Endodermal cell (in vitro differentiated cells): Measurements from ENCODE around the gene CACNA1D. TPM values are rescaled to one million over a fixed set of nuclear protein-coding genes. Genes with fewer than 3 reads are reported as not detected.

Experiments
- DNase-seq: peaks from one replicate; pipeline ENCODE4 v3.0.0-alpha.2; 2017
- H3K27ac ChIP-seq: 2 replicates; pipeline ENCODE4 v1.5.1; 2013; ENCODE audit warnings: mild to moderate bottlenecking, low read depth, low read length, moderate library complexity
- H3K27me3 ChIP-seq: 2 replicates; pipeline ENCODE4 v1.6.1; 2013; ENCODE audit warnings: mild to moderate bottlenecking, low read length, moderate library complexity; ENCODE audit not compliant: insufficient read depth, control insufficient read depth, poor library complexity, severe bottlenecking
- H3K36me3 ChIP-seq: 2 replicates; pipeline ENCODE4 v1.7.0; 2013; ENCODE audit warnings: mild to moderate bottlenecking, low read length, moderate library complexity; ENCODE audit not compliant: control insufficient read depth, insufficient read depth
- H3K4me1 ChIP-seq: one replicate; pipeline ENCODE4 v1.7.0; 2013; ENCODE audit warnings: low read length; ENCODE audit not compliant: control insufficient read depth, insufficient read depth
- H3K4me3 ChIP-seq: 2 replicates; pipeline ENCODE4 v1.5.1; 2013; ENCODE audit warnings: mild to moderate bottlenecking, low read length, moderate library complexity
- H3K9ac ChIP-seq: 2 replicates; pipeline ENCODE4 v1.6.1; 2013; ENCODE audit warnings: mild to moderate bottlenecking, low read length, moderate library complexity; ENCODE audit not compliant: poor library complexity, severe bottlenecking; ENCODE audit errors: extremely low read depth
- H3K9me3 ChIP-seq: 2 replicates; pipeline ENCODE4 v1.6.1; 2013; ENCODE audit warnings: mild to moderate bottlenecking, low read length, moderate library complexity; ENCODE audit not compliant: control insufficient read depth
- H3K27ac Mint-ChIP-seq: 2 replicates; pipeline ENCODE4 v1.8.0; 2020; ENCODE audit warnings: mixed read lengths
- H3K27me3 Mint-ChIP-seq: 2 replicates; pipeline ENCODE4 v1.8.0; 2021; ENCODE audit warnings: mild to moderate bottlenecking, mixed read lengths; ENCODE audit not compliant: insufficient read depth
- H3K36me3 Mint-ChIP-seq: 2 replicates; pipeline ENCODE4 v1.8.0; 2020; ENCODE audit warnings: low read depth, mixed read lengths
- H3K4me1 Mint-ChIP-seq: 2 replicates; pipeline ENCODE4 v1.8.0; 2020; ENCODE audit warnings: mixed read lengths
- H3K4me3 Mint-ChIP-seq: 2 replicates; pipeline ENCODE4 v1.8.0; 2020; ENCODE audit warnings: mild to moderate bottlenecking, moderate library complexity, mixed read lengths
- H3K9me3 Mint-ChIP-seq: 2 replicates; pipeline ENCODE4 v1.8.0; 2020; ENCODE audit warnings: mild to moderate bottlenecking, mixed read lengths
- WGBS, 2 experiments: methylation state at CpG; one replicate each; pipeline versions ENCODE4 v1.1.5 to v1.1.7; 2013; ENCODE audit warnings: missing lambda C conversion rate in 2 of 2, mixed read lengths in 1 of 2; ENCODE audit not compliant: insufficient coverage in 1 of 2, insufficient read length in 1 of 2; 5-methylcytosine and 5-hydroxymethylcytosine counted together
- total RNA-seq, 2 donors: library from RNA; stranded (reverse); fragmentation: NEBNext Ultra II Directional in 1 of 2; extraction: Animal tissue kit (Norgen Biotek cat#: 25700) in 1 of 2; gene quantifications; 2 replicates in 1 of 2; 3 replicates in 1 of 2; pipeline ENCODE4 v1.2.1, GENCODE V29; 2021
- TF ChIP-seq, protein P1 (sequence below): fragments of 200-600 bp; sonication (generic); conservative IDR thresholded peaks from 2 replicates; pipeline ENCODE4 v1.5.0; 2021; ENCODE audit warnings: antibody characterized with exemption, mild to moderate bottlenecking

CACNA1D gene
- total RNA-seq, 2 donors from 2014 or later, result 2.2 to 3.8 TPM

DNA sequence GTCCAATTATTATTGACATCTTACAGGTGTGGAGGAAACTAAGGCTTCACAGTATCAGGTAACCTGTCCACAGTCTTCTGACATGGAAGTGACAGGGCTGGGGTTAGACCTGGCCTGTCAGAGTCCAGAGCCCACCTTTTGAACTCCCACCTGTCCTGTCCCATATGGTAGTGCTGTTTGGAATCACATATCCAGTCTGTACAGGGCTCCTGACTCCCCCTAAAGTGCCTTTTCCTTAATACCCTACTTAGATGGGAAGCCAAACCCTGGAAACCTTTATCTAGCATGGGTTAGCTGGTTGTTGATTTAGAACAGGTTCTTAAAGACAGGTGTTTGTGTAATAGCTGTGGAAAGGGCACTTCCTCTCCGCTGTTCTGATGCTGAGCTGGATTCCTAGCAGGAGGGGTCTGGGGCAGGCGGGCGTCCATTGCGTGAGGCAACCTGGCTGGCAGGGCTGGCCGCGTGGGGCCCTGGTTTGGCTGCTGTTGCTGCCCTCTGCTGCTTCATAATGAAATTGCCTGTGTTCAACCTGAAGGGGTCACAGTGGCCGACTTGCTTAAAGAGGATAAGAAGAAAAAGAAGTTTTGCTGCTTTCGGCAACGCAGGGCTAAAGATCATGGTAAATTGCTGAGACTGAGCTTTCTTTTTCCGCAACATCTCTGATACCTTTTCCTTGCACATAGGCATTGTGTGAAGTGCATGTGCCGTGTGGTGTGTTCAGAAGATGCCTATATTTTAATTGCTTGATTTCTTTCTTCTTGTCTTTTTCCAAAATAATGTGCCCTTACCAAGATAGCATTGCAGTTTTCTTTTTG, 215.7 kb downstream of the CACNA1D start:
- H3K9ac ChIP-seq, result no peak overlapping the region
- Mint-ChIP-seq H3K4me1 (peaks cover 7% of the 10 kb centered on the region), H3K27ac (no peak overlapping the region), H3K36me3 (no peaks in the 10 kb centered on the region), H3K9me3 (no peaks in the 10 kb centered on the region), H3K27me3 (no peaks in the 10 kb centered on the region), H3K4me3 (no peak overlapping the region)
- H3K4me1 ChIP-seq, result peaks cover under 1% of the 10 kb centered on the region
- TF ChIP-seq, protein P1, sequence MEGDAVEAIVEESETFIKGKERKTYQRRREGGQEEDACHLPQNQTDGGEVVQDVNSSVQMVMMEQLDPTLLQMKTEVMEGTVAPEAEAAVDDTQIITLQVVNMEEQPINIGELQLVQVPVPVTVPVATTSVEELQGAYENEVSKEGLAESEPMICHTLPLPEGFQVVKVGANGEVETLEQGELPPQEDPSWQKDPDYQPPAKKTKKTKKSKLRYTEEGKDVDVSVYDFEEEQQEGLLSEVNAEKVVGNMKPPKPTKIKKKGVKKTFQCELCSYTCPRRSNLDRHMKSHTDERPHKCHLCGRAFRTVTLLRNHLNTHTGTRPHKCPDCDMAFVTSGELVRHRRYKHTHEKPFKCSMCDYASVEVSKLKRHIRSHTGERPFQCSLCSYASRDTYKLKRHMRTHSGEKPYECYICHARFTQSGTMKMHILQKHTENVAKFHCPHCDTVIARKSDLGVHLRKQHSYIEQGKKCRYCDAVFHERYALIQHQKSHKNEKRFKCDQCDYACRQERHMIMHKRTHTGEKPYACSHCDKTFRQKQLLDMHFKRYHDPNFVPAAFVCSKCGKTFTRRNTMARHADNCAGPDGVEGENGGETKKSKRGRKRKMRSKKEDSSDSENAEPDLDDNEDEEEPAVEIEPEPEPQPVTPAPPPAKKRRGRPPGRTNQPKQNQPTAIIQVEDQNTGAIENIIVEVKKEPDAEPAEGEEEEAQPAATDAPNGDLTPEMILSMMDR, result peak; percentile 90
- no peaks in the 10 kb centered on the region for H3K36me3 ChIP-seq
- no peak overlapping the region for H3K27ac ChIP-seq
- no peaks in the 10 kb centered on the region for H3K27me3 ChIP-seq
- WGBS, 2 experiments, result 27 to 30% methylated on average over 4 to 11 of the region's 11 CpGs
- no peaks in the 10 kb centered on the region for H3K9me3 ChIP-seq
- peak; percentile 95 for DNase-seq
- no peak overlapping the region for H3K4me3 ChIP-seq

DNA sequence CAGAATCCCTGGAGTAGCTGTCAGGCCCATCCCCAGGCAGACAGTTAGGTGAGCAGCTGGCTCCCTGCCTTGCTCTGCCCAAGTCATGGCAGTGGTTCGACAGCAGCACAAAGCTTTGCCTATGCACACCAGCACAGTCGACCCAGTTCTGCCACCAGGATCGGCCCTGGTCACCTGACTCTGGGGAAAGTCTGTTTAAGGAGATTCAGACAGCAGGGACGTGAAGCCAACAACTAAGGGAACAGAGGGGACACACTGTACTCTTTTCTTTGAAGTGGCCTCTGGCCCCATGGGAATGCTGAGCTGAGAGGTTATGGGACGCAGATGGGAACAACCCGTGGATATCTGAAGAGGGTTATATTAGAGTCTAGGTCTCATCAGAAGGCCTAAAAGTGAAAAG, 217.0 kb downstream of the CACNA1D start:
- 89 to 90% methylated on average over 6 of the region's 6 CpGs for WGBS, 2 experiments
- H3K36me3 Mint-ChIP-seq, result no peaks in the 10 kb centered on the region

DNA sequence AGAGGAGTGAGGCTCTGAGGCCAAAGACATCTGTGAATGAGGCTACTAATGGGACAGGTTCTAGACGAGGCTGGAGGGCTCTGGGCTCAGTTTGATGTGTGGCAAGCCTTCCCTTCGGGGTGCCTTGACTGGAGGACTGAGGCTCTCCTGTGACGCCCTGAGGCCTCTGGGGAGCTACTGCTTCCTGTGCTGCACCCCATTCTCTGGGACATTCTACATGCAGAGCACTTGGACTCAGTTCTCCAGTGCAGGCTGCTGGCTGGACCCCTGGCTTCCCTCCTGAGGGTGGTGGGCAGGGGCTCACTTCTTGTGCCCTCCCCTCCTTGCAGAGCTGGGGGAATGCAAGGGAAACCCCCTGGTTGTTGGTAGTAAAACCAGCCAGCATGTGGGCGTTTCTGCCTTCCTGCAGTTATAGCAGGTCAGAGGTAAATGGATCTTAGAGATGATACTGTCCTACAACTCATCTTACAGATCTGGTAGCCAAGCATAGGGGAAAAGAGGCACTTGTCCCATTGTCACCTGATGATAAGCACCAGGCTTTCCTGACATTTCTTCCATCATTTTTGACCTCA, 218.5 kb downstream of the CACNA1D start:
- no peak overlapping the region for H3K27ac Mint-ChIP-seq
- no peaks in the 10 kb centered on the region for H3K36me3 ChIP-seq
- H3K9me3 Mint-ChIP-seq, result no peaks in the 10 kb centered on the region
- peaks cover 10% of the 10 kb centered on the region for H3K4me1 Mint-ChIP-seq
- DNase-seq, result peak; percentile 32
- no peak overlapping the region for H3K9ac ChIP-seq
- H3K4me3 ChIP-seq, result no peak overlapping the region
- H3K9me3 ChIP-seq, result no peaks in the 10 kb centered on the region
- no peaks in the 10 kb centered on the region for H3K27me3 ChIP-seq
- no peaks in the 10 kb centered on the region for H3K4me1 ChIP-seq
- H3K4me3 Mint-ChIP-seq, result no peak overlapping the region
- H3K27me3 Mint-ChIP-seq, result peaks cover 2% of the 10 kb centered on the region
- 84% methylated on average over 4 of the region's 4 CpGs; no CpG with 5 or more reads in 1 of the 2 experiments for WGBS, 2 experiments
- H3K36me3 Mint-ChIP-seq, result no peaks in the 10 kb centered on the region
- no peak overlapping the region for H3K27ac ChIP-seq
- TF ChIP-seq, protein P1, result no peak

More for the DNA sequence above, 217.0 kb downstream of the CACNA1D start:
- Histone ChIP-seq H3K27me3 (no peaks in the 10 kb centered on the region), H3K4me1 (no peaks in the 10 kb centered on the region), H3K9ac (no peak overlapping the region), H3K9me3 (no peaks in the 10 kb centered on the region), H3K27ac (no peak overlapping the region), H3K4me3 (no peak overlapping the region), H3K36me3 (no peaks in the 10 kb centered on the region)
- Mint-ChIP-seq H3K9me3 (no peaks in the 10 kb centered on the region), H3K27me3 (peaks cover 2% of the 10 kb centered on the region), H3K4me1 (peaks cover 5% of the 10 kb centered on the region), H3K4me3 (no peak overlapping the region), H3K27ac (no peak overlapping the region)
- DNase-seq, result peak; percentile 37
- TF ChIP-seq, protein P1, result no peak
